Kasumi-1 (cell line): Measurements from ENCODE around the gene MFN2.
A peak's percentile ranks its signal among the peaks of the same experiment; 100 is the strongest.
"Not testable (repeated sequence)": the region's sequence is repeated elsewhere in the genome, so short reads cannot be mapped to it uniquely, and the experiment has no call there.

Experiments
- DNase-seq, 2 experiments: peaks; one replicate each; lab custom pipeline; 2025; lab: John Stamatoyannopoulos, UW

Gene MFN2

GRCh38 chr1:12022036-12022435 is 41.8 kb downstream of the MFN2 start:
- no peak for DNase-seq

GRCh38 chr1:12026586-12026985 is 46.3 kb downstream of the MFN2 start:
- DNase-seq, result no peak

GRCh38 chr1:12028248-12028647 is 48.0 kb downstream of the MFN2 start:
- no peak for DNase-seq

DNA sequence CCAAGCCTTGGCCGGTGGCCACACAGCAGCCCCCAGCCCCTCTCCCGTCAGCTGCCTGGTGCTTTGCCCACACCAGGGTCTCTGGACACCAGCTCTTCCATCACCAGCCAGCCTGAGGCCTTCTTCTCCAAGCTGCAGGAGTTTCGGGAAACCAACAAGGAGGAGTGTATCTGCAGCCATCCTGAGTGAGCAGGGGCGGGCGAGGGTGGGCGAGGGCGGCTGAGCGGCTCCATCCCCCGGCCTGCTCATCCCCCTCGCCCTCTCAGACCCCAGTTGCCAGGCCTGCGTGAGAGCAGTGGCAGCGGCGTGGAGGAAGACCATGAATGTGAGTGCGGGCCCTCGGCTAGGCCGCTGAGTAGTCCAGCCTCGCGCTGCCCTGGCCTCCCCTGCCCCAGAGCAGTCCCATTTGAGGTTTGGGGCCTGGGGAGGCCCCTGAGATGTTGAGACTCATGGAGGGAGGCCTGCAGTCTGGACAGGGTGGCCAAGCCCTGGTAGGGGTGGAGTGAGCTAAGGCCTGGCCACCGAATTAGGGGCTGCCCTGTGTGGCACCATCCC is 48.8 kb downstream of the MFN2 start:
- DNase-seq, result no peak

- DNase-seq, result no peak
These were observed 49.6 kb downstream of the MFN2 start for GRCh38 chr1:12029720-12030339.

GRCh38 chr1:12031039-12031980 is 51.1 kb downstream of the MFN2 start:
- peak in 1 of 2 experiments; percentile 36 for DNase-seq

GRCh38 chr1:12032161-12032621 is 51.9 kb downstream of the MFN2 start:
- no peak for DNase-seq

GRCh38 chr1:12033441-12033840 is 53.2 kb downstream of the MFN2 start:
- DNase-seq, result not testable (repeated sequence)

GRCh38 chr1:12034381-12034801 is 54.1 kb downstream of the MFN2 start:
- no peak for DNase-seq

- peak; percentile 14 to 40 for DNase-seq
These were observed 55.1 kb downstream of the MFN2 start for GRCh38 chr1:12035312-12035711.

- no peak for DNase-seq
These were observed 57.5 kb downstream of the MFN2 start for GRCh38 chr1:12037486-12038355.

- no peak for DNase-seq
These were observed 58.3 kb downstream of the MFN2 start for GRCh38 chr1:12038356-12039163.

DNA sequence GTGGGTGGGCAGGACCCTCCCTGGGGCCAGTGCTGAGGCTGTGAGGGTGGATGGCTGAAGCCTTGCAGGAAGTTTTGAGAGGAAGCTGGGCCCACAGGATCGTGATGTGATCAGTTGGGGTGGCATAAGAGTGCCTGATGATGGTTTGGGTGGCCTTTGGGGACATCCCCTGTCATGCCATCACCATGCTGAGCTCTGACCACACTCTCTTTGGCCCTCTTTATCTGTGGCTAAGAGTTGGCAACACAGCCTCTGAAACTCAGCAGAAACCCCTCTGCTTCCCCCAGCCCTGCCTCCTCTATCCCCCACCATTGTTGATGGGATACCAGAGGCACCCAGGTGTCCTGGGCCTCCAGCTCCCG is 58.9 kb downstream of the MFN2 start:
- DNase-seq, result no peak

DNA sequence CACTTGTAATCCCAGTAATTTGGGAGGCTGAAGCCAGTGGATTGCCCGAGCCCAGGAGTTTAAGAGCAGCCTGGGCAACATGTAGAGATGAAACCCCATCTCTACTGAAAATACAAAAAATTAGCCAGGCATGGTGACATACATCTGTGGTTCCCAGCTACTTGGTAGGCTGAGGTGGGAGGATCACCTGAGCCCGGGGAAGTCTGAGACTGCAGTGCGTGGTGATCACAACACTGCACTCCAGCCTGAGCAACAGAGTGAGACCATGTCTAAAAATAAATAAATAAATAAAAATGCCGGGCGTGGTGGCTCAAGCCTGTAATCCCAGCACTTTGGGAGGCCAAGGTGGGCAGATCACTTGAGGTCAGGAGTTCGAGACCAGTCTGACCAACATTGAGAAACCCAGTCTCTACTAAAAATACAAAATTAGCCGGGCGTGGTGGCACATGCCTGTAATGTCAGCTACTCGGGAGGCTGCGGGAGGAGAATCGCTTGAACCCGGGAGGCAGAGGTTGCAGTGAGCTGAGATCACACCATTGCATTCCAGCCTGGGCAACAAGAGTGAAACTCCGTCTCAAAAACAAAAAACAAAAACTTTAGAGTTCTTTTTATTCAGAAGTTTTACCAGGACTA is 59.7 kb downstream of the MFN2 start:
- not testable (repeated sequence) for DNase-seq

GRCh38 chr1:12040457-12041051 is 60.3 kb downstream of the MFN2 start:
- DNase-seq, result no peak

DNA sequence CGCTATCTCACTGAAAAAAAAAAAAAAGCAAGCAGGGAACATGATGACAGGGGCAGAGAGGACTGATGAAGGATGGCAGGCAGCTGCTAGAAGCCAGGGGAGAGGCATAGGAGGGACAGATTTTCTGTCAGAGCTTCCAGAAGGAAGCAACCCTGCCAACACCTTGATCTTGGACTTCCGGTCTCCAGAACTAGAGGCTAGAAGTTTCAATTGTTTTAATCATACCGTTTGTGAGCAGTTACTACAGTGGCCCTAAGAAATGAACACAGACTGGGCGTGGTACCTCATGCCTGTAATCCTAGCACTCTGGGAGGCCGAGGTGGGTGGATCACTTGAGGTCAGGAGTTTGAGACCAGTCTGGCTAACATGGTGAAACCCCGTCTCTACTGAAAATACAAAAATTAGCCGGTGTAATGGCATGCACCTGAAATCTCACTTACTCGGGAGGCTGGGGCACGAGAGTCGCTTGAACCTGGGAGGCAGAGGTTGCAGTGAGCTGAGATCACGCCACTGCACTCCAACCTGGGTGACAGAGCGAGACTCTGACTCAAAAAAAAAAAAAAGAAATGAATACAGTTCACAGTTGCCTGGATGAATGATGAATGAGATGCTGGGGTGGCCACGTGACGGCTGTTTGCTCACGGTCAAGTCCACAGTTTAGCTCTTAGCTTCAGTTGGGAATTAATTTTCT is 64.1 kb downstream of the MFN2 start:
- DNase-seq, result not testable (repeated sequence)

GRCh38 chr1:12046749-12047119 is 66.5 kb downstream of the MFN2 start:
- no peak for DNase-seq

DNA sequence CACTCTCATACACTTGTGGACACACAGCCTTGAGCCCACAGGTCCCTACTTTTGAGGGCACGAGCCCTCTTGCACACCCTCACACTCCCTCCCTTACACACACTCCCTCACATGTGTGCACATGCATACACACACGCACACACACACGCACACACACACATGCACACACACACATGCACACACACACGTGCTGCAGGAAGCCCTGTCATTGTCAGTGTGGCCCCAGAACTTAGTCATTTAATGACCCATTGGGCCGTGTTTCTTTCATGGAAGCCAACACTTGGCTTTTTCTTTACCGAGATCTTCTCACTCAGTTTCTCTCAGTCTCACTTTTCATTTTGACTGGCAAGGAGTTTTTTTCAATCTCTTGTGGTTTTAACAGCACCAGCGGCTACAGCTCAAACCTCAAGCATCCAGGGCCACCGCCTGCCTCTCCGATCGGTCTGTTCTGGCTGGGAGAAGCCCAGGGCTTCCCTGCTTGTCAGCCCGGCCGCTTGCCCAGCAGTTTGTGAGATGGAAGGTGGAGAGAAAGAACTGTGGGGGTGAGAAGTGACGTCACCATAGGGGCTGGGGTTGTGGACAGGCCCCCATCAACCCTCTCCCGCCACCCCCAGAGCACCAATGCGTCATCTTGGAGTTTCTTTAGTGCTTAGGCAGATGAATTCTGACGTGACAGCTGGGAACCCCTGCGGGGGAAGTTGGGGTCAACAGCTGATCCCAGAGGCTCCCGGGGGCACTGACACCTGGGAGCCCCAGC is 67.1 kb downstream of the MFN2 start:
- DNase-seq, result no peak

GRCh38 chr1:12048372-12048771 is 68.1 kb downstream of the MFN2 start:
- DNase-seq, result no peak
